ENCODE data around the gene SGCB.

Gene SGCB

GRCh38 chr4:52049266-52049665 lies 11.2 kb upstream of the SGCB start:
- no peak for ATAC-seq (ENCODE audit: low read depth)
- Mint-ChIP-seq H3K4me3 (no peak overlapping the region), H3K27me3 (peaks cover 23% of the 10 kb centered on the region), H3K27ac (no peak overlapping the region), H3K36me3 (no peaks in the 10 kb centered on the region), H3K4me1 (peaks cover 17% of the 10 kb centered on the region), H3K9me3 (no peaks in the 10 kb centered on the region)
- no peak for DNase-seq (ENCODE audit: low spot score in 2 of 2)

- Mint-ChIP-seq H3K9me3 (no peaks in the 10 kb centered on the region), H3K4me1 (no peaks in the 10 kb centered on the region), H3K27ac (no peak overlapping the region), H3K27me3 (peaks cover 22% of the 10 kb centered on the region), H3K36me3 (no peaks in the 10 kb centered on the region), H3K4me3 (no peak overlapping the region)
- ATAC-seq (ENCODE audit: low read depth) (no peak), DNase-seq (ENCODE audit: low spot score in 2 of 2) (no peak)
Measured at GRCh38 chr4:52045028-52045427, 6.9 kb upstream of the SGCB start.

GRCh38 chr4:52037689-52038102 lies 403 bp downstream of the SGCB start:
- H3K9me3 Mint-ChIP-seq, result no peaks in the 10 kb centered on the region
- peaks cover 18% of the 10 kb centered on the region for H3K4me1 Mint-ChIP-seq
- peaks cover 8% of the 10 kb centered on the region for H3K27me3 Mint-ChIP-seq
- peak overlapping the region; percentile 82 for H3K4me3 Mint-ChIP-seq
- peak overlapping the region; percentile 32 for H3K27ac Mint-ChIP-seq
- ATAC-seq (ENCODE audit: low read depth), result peak; percentile 48
- H3K36me3 Mint-ChIP-seq, result no peaks in the 10 kb centered on the region
- DNase-seq (ENCODE audit: low spot score in 2 of 2), result peak in 1 of 2 donors; percentile 23

- peak overlapping the region; percentile 32 for H3K27ac Mint-ChIP-seq
- H3K9me3 Mint-ChIP-seq, result no peaks in the 10 kb centered on the region
- peaks cover 4% of the 10 kb centered on the region for H3K27me3 Mint-ChIP-seq
- H3K36me3 Mint-ChIP-seq, result no peaks in the 10 kb centered on the region
- peaks cover 18% of the 10 kb centered on the region for H3K4me1 Mint-ChIP-seq
- peak overlapping the region; percentile 82 for H3K4me3 Mint-ChIP-seq
- no peak for DNase-seq (ENCODE audit: low spot score in 2 of 2)
- no peak for ATAC-seq (ENCODE audit: low read depth)
Measured at GRCh38 chr4:52036886-52037530, 1.1 kb downstream of the SGCB start.

GRCh38 chr4:52035190-52035589 lies 2.9 kb downstream of the SGCB start:
- Mint-ChIP-seq H3K27me3 (peaks cover 2% of the 10 kb centered on the region), H3K9me3 (no peaks in the 10 kb centered on the region), H3K36me3 (no peaks in the 10 kb centered on the region), H3K4me1 (peaks cover 20% of the 10 kb centered on the region), H3K4me3 (no peak overlapping the region), H3K27ac (no peak overlapping the region)
- ATAC-seq (ENCODE audit: low read depth) (no peak), DNase-seq (ENCODE audit: low spot score in 2 of 2) (no peak)

GRCh38 chr4:52032005-52032404 lies 6.1 kb downstream of the SGCB start:
- Mint-ChIP-seq H3K27ac (no peak overlapping the region), H3K9me3 (peaks cover 1% of the 10 kb centered on the region)

GRCh38 chr4:52028970-52029369 lies 9.1 kb downstream of the SGCB start:
- peaks cover 1% of the 10 kb centered on the region for H3K9me3 Mint-ChIP-seq
- no peak overlapping the region for H3K4me3 Mint-ChIP-seq
- no peaks in the 10 kb centered on the region for H3K27me3 Mint-ChIP-seq
- DNase-seq (ENCODE audit: low spot score in 2 of 2) (no peak), ATAC-seq (ENCODE audit: low read depth) (no peak)
- no peak overlapping the region for H3K27ac Mint-ChIP-seq
- peaks cover 14% of the 10 kb centered on the region for H3K36me3 Mint-ChIP-seq
- H3K4me1 Mint-ChIP-seq, result peaks cover 4% of the 10 kb centered on the region

More at GRCh38 chr4:52032005-52032404, 6.1 kb downstream of the SGCB start:
- H3K4me3 Mint-ChIP-seq, result no peak overlapping the region
- no peaks in the 10 kb centered on the region for H3K27me3 Mint-ChIP-seq
- peaks cover 7% of the 10 kb centered on the region for H3K36me3 Mint-ChIP-seq
- no peak for DNase-seq (ENCODE audit: low spot score in 2 of 2)
- ATAC-seq (ENCODE audit: low read depth), result no peak
- peaks cover 17% of the 10 kb centered on the region for H3K4me1 Mint-ChIP-seq

GRCh38 chr4:52019936-52020657 lies 18.0 kb downstream of the SGCB start, which contains the start of gene LRRC66:
TSS of gene LRRC66 (minus strand) at chr4:52020363. CDS start at chr4:52017613, 2,750 bp downstream.
- Mint-ChIP-seq H3K27ac (no peak within 1 kb of the TSS), H3K27me3 (no peaks in the 10 kb centered on the region), H3K9me3 (no peaks in the 10 kb centered on the region), H3K36me3 (peaks cover 7% of the 10 kb centered on the region), H3K4me3 (no peak within 1 kb of the TSS), H3K4me1 (no peaks in the 10 kb centered on the region)
- no peak for DNase-seq (ENCODE audit: low spot score in 2 of 2)
- ATAC-seq (ENCODE audit: low read depth), result no peak

GRCh38 chr4:52017814-52018213 lies 20.3 kb downstream of the SGCB start:
- Mint-ChIP-seq H3K27ac (no peak overlapping the region), H3K4me3 (no peak overlapping the region), H3K9me3 (no peaks in the 10 kb centered on the region), H3K36me3 (no peaks in the 10 kb centered on the region), H3K4me1 (no peaks in the 10 kb centered on the region), H3K27me3 (no peaks in the 10 kb centered on the region)
- DNase-seq (ENCODE audit: low spot score in 2 of 2) (no peak), ATAC-seq (ENCODE audit: low read depth) (no peak)

- H3K4me3 Mint-ChIP-seq, result no peak overlapping the region
- ATAC-seq (ENCODE audit: low read depth) (no peak), DNase-seq (ENCODE audit: low spot score in 2 of 2) (no peak)
- no peaks in the 10 kb centered on the region for H3K36me3 Mint-ChIP-seq
- no peak overlapping the region for H3K27ac Mint-ChIP-seq
- no peaks in the 10 kb centered on the region for H3K27me3 Mint-ChIP-seq
- H3K4me1 Mint-ChIP-seq, result no peaks in the 10 kb centered on the region
- no peaks in the 10 kb centered on the region for H3K9me3 Mint-ChIP-seq
Measured at GRCh38 chr4:52016981-52017380, 21.1 kb downstream of the SGCB start.

GRCh38 chr4:52015366-52015765 lies 22.7 kb downstream of the SGCB start:
- no peaks in the 10 kb centered on the region for H3K27me3 Mint-ChIP-seq
- H3K36me3 Mint-ChIP-seq, result no peaks in the 10 kb centered on the region
- no peaks in the 10 kb centered on the region for H3K9me3 Mint-ChIP-seq
- DNase-seq (ENCODE audit: low spot score in 2 of 2), result no peak
- ATAC-seq (ENCODE audit: low read depth), result no peak
- no peaks in the 10 kb centered on the region for H3K4me1 Mint-ChIP-seq
- H3K4me3 Mint-ChIP-seq, result no peak overlapping the region
- no peak overlapping the region for H3K27ac Mint-ChIP-seq

GRCh38 chr4:52014903-52015302 lies 23.2 kb downstream of the SGCB start:
- H3K9me3 Mint-ChIP-seq, result no peaks in the 10 kb centered on the region
- no peaks in the 10 kb centered on the region for H3K4me1 Mint-ChIP-seq
- DNase-seq (ENCODE audit: low spot score in 2 of 2), result no peak
- H3K27me3 Mint-ChIP-seq, result no peaks in the 10 kb centered on the region
- no peak for ATAC-seq (ENCODE audit: low read depth)
- H3K36me3 Mint-ChIP-seq, result no peaks in the 10 kb centered on the region
- H3K27ac Mint-ChIP-seq, result no peak overlapping the region
- H3K4me3 Mint-ChIP-seq, result no peak overlapping the region

- no peaks in the 10 kb centered on the region for H3K27me3 Mint-ChIP-seq
- DNase-seq (ENCODE audit: low spot score in 2 of 2) (no peak), ATAC-seq (ENCODE audit: low read depth) (no peak)
- no peak overlapping the region for H3K4me3 Mint-ChIP-seq
- no peak overlapping the region for H3K27ac Mint-ChIP-seq
- no peaks in the 10 kb centered on the region for H3K36me3 Mint-ChIP-seq
- no peaks in the 10 kb centered on the region for H3K4me1 Mint-ChIP-seq
- no peaks in the 10 kb centered on the region for H3K9me3 Mint-ChIP-seq
Measured at GRCh38 chr4:52012651-52013050, 25.4 kb downstream of the SGCB start.

- no peak overlapping the region for H3K27ac Mint-ChIP-seq
- H3K27me3 Mint-ChIP-seq, result no peaks in the 10 kb centered on the region
- ATAC-seq (ENCODE audit: low read depth) (no peak), DNase-seq (ENCODE audit: low spot score in 2 of 2) (no peak)
- no peaks in the 10 kb centered on the region for H3K9me3 Mint-ChIP-seq
- H3K4me3 Mint-ChIP-seq, result no peak overlapping the region
- no peaks in the 10 kb centered on the region for H3K36me3 Mint-ChIP-seq
- no peaks in the 10 kb centered on the region for H3K4me1 Mint-ChIP-seq
Measured at GRCh38 chr4:52010986-52011385, 27.1 kb downstream of the SGCB start.

GRCh38 chr4:52006887-52007286 lies 31.2 kb downstream of the SGCB start:
- no peak for DNase-seq (ENCODE audit: low spot score in 2 of 2)
- H3K27me3 Mint-ChIP-seq, result no peaks in the 10 kb centered on the region
- no peaks in the 10 kb centered on the region for H3K9me3 Mint-ChIP-seq
- no peak overlapping the region for H3K27ac Mint-ChIP-seq
- H3K36me3 Mint-ChIP-seq, result no peaks in the 10 kb centered on the region
- no peak for ATAC-seq (ENCODE audit: low read depth)
- H3K4me3 Mint-ChIP-seq, result no peak overlapping the region
- H3K4me1 Mint-ChIP-seq, result no peaks in the 10 kb centered on the region
